ENCODE measurements around the gene STEAP3. TPM values are rescaled to one million over a fixed set of nuclear protein-coding genes. Genes with fewer than 3 reads are reported as not detected.
A peak's percentile ranks its signal among the peaks of the same experiment; 100 is the strongest.

STEAP3 gene
- total and polyA plus RNA-seq, 8 donors, result 1.7 to 43.8 (median 3.1) TPM

DNA sequence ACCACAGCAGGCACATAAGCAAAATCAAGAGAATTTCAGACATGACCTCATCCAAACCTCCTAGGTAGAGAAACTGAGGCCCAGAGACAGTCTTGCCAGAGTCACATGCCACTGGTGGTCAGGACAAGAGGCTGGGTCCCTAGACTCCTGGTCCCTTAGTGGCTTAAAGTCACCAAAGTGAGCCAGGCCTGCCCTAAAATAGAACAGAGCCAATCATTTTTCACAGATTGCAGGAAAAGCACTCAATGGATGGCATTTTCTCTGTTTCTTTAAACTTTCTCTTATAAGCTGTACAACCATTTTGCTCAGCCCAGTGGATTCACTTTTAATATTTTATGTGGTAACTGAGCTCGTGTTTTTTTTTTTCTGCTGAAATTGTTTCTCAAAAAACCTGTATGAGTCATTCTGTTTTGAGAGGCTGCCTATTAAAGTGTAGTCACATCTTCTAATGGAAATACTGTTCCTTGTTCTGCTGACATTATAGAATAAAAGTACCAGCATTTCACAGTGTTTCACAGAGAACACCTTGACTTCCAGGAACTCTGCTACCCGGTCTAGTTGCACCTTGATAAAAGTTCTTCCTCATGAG, 29.6 kb downstream of the STEAP3 start:
- Histone ChIP-seq H3K27ac (no peak overlapping the region), H3K4me3 (no peak overlapping the region), H3K4me1 (peaks cover 0 to 3% of the 10 kb centered on the region in 2 donors), H3K9me3 (no peaks in the 10 kb centered on the region), H3K36me3 (peaks cover 0 to 81% of the 10 kb centered on the region in 2 donors), H3K27me3 (no peaks in the 10 kb centered on the region)
- DNase-seq, result no peak
- ATAC-seq, result no peak
- TF ChIP-seq, protein P1, sequence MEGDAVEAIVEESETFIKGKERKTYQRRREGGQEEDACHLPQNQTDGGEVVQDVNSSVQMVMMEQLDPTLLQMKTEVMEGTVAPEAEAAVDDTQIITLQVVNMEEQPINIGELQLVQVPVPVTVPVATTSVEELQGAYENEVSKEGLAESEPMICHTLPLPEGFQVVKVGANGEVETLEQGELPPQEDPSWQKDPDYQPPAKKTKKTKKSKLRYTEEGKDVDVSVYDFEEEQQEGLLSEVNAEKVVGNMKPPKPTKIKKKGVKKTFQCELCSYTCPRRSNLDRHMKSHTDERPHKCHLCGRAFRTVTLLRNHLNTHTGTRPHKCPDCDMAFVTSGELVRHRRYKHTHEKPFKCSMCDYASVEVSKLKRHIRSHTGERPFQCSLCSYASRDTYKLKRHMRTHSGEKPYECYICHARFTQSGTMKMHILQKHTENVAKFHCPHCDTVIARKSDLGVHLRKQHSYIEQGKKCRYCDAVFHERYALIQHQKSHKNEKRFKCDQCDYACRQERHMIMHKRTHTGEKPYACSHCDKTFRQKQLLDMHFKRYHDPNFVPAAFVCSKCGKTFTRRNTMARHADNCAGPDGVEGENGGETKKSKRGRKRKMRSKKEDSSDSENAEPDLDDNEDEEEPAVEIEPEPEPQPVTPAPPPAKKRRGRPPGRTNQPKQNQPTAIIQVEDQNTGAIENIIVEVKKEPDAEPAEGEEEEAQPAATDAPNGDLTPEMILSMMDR (IDR thresholded peaks at IDR 0.05), result no peak
- intact Hi-C loops (cut with DNase I), result no loop called here

DNA sequence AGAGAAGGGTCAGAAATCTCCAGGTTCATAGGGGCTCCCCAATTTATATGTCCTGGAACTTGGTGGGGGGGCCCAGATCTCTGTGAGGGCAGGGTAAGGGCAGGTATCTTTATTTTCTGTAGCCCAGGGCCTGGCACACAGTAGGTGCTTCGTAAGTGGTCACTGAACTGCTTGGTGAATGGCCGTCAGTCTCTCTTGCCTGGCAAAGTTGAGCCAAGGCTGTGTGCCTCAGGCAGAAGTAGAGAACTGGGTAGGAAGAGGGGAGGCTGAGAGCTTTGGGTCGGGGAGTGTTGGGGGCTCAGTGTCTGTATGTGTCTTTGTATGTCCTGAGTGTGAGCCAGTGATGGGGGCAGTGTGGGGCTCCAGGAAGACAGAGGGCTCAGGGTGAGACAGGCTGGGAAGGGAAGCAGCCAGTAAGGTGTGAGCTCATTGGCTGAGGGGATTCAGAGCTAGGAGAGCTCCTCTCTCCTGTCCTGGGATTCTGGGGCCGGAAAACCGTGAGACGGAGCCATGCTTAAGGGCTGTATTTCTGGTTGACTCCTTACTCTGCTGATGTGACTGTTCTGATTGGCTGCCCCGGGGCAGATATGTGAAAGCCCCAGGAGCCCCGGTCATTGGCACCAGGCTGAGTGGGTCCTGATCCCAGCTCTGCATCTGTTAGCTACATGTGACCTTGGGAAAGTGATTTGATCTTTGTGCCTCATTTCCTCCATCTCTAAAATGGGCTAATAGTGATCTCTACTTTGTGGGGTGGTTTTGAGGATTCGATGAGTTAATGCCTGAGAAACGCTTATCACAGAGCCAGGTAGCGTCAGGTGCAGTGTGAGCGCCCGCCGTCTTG, 30.3 kb downstream of the STEAP3 start:
- Histone ChIP-seq H3K4me3 (no peak overlapping the region), H3K9me3 (no peaks in the 10 kb centered on the region)
- TF ChIP-seq, protein P1 (IDR thresholded peaks at IDR 0.05), result no peak

DNA sequence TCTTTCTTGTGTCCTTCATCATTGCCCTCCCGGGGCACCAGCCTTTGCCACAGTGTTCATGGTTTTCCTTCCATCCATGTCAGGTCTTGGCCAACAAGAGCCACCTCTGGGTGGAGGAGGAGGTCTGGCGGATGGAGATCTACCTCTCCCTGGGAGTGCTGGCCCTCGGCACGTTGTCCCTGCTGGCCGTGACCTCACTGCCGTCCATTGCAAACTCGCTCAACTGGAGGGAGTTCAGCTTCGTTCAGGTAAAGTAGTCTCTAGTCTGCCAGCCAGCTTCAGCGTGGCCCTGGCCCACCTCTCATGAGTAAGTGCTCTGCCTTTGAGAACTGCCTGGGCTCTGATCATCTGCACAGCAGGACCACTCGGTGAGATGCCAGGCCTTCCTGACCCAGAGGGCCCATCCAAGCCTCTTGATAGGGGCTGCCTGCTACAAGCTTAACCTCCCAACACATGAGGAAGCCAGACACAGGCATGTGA, 31.0 kb downstream of the STEAP3 start:
- no peak overlapping the region for H3K4me3 ChIP-seq
- peaks cover 0 to 3% of the 10 kb centered on the region in 2 donors for H3K4me1 ChIP-seq
- H3K36me3 ChIP-seq, result peaks cover 0 to 66% of the 10 kb centered on the region in 2 donors
- no peaks in the 10 kb centered on the region for H3K9me3 ChIP-seq
- no peak for DNase-seq
- no peak overlapping the region for H3K27ac ChIP-seq
- intact Hi-C loops (cut with DNase I), result no loop called here
- no peak for ATAC-seq
- no peaks in the 10 kb centered on the region for H3K27me3 ChIP-seq
- TF ChIP-seq, protein P1 (IDR thresholded peaks at IDR 0.05), result no peak

More for the DNA sequence above, 30.3 kb downstream of the STEAP3 start:
- intact Hi-C loops (cut with DNase I), result no loop called here
- Histone ChIP-seq H3K27ac (no peak overlapping the region), H3K27me3 (no peaks in the 10 kb centered on the region), H3K36me3 (peaks cover 0 to 73% of the 10 kb centered on the region in 2 donors), H3K4me1 (peaks cover 0 to 3% of the 10 kb centered on the region in 2 donors)
- DNase-seq (no peak), ATAC-seq (no peak)

DNA sequence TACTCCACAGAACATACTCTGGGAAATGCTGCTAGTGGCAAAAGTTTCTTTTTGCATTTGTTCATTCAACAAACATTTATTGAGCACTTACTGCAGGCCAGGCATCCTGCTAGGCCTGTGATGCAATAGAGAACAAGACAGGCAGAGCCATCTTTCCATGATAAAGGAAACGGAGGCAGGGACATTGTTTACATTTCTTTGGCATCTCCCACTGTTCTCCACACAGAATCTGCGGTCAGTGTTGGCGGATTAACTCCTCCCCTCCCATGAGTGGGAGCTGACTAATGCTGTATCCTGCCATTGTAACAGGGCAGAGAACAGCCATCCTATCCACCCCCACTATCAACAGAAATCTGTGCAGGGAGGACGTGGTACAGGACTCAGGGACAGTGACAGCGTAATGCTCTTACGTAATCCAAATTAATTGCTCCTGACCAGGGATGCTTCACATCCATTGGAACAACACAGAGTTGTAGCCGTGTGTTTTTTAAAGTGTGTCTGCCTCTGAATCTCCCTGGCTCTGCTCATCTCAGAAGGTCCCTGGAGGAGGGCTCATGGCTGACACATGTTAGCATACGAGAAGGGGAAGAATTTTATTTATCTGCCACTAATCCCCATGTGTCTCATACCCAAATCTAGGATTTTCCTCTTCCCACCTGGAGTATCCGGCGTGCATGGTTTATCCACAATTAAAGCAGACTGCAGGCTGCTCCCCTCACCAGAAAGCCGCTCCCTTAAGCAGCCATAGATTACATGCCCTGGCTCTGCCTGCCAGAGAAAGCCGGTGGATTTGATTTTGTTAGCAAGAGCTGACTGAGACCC, 32.3 kb downstream of the STEAP3 start:
- TF ChIP-seq, protein P1 (IDR thresholded peaks at IDR 0.05), result no peak
- H3K4me1 ChIP-seq, result peaks cover 0 to 3% of the 10 kb centered on the region in 2 donors
- peaks cover 0 to 53% of the 10 kb centered on the region in 2 donors for H3K36me3 ChIP-seq
- ATAC-seq (peak; percentile 61), DNase-seq (peak in 1 of 4 donors; percentile 24)
- H3K27ac ChIP-seq, result no peak overlapping the region
- no peaks in the 10 kb centered on the region for H3K9me3 ChIP-seq
- H3K4me3 ChIP-seq, result no peak overlapping the region
- intact Hi-C loops (cut with DNase I), result no loop called here
- H3K27me3 ChIP-seq, result no peaks in the 10 kb centered on the region
